Lower leg skin (tissue), 4 donors: ENCODE results near the gene CETN1. TPM values are rescaled to one million over a fixed set of nuclear protein-coding genes. Genes with fewer than 3 reads are reported as not detected.

Source experiments
- DNase-seq, 2 donors: peaks; one replicate each; pipeline ENCODE4 v3.0.0-alpha.2; 2019; ENCODE audit warnings: low spot score in 2 of 2
- H3K4me3 ChIP-seq: fragments of 200-600 bp; sonication (generic); 2 replicates; pipeline ENCODE4 v1.5.1; 2017; ENCODE audit warnings: mild to moderate bottlenecking, low read depth; ENCODE audit not compliant: poor library complexity, severe bottlenecking
- POLR2A ChIP-seq, 2 donors: fragments of 450-650 bp; IDR thresholded peaks; one replicate each; pipeline ENCODE4 v1.6.1; 2016 to 2017; ENCODE audit warnings: antibody characterized with exemption in 2 of 2, mild to moderate bottlenecking in 1 of 2, moderate library complexity in 1 of 2
- WGBS, 2 donors: methylation state at CpG; one replicate each; pipeline ENCODE4 v1.1.5; 2018; 5-methylcytosine and 5-hydroxymethylcytosine counted together
- intact Hi-C: fragments of 100-400 bp; cut with DNase I; formaldehyde crosslinking; loops from one replicate; pipeline ENCODE4 v1.15.0; 2023; ENCODE audit warnings: low total_unique reads
- total RNA-seq, 4 donors: library from RNA; depleted of rRNA; stranded (reverse); fragments of >200 nt; gene quantifications; one replicate each; pipeline ENCODE4 v1.1.0, GENCODE V29; 2016
- TF ChIP-seq, protein P1 (sequence below), 3 donors: fragments of 450-650 bp; IDR thresholded peaks; one replicate each; pipeline ENCODE4 v1.5.1; 2016; ENCODE audit warnings: antibody characterized with exemption in 3 of 3, mild to moderate bottlenecking in 3 of 3, moderate library complexity in 2 of 3

CETN1 gene
- total RNA-seq, 4 donors from 2014 or later: not detected

DNA sequence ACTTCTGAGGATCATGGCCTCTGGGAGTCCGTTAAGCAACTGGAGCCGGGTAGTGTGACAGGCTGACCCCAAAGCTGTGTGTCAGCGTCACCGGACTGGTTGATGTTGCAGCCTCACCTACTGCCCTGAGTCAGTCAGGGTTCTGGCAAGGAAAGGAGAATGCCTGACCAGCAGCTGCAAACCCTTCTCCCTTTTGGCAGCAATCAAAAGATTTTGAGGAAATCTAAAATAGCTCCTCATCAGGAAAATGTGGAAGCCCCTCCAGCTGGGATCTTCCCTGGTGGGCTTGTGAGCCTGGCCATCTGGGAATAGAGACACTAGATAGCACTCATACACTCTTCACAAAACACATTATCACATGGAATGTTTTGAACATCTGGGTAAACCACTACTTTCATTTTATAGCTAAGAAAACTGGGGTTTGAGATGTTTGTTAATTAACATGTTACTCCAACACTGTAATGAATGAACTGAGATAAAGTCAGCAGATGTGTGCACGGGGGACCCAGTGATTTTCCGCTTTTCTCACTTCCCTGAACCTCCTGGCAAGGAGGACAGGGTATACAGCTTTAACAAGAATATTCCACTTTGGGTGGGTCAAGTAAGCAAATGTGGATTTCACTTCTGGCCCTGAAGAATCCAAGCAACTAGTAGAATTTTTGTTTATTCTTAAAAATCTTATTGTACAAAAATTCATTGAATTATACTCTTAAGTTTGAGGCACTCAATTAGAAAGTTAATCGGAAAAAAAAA, 41.3 kb downstream of the CETN1 start:
- H3K4me3 ChIP-seq: no peak overlapping the region
- WGBS, 2 donors: 48 to 65% methylated on average over 7 of the region's 7 CpGs
- intact Hi-C loops: no loop called here
- DNase-seq: no peak
- TF ChIP-seq POLR2A (IDR thresholded peaks at IDR 0.05): no peak
- TF ChIP-seq, protein P1, sequence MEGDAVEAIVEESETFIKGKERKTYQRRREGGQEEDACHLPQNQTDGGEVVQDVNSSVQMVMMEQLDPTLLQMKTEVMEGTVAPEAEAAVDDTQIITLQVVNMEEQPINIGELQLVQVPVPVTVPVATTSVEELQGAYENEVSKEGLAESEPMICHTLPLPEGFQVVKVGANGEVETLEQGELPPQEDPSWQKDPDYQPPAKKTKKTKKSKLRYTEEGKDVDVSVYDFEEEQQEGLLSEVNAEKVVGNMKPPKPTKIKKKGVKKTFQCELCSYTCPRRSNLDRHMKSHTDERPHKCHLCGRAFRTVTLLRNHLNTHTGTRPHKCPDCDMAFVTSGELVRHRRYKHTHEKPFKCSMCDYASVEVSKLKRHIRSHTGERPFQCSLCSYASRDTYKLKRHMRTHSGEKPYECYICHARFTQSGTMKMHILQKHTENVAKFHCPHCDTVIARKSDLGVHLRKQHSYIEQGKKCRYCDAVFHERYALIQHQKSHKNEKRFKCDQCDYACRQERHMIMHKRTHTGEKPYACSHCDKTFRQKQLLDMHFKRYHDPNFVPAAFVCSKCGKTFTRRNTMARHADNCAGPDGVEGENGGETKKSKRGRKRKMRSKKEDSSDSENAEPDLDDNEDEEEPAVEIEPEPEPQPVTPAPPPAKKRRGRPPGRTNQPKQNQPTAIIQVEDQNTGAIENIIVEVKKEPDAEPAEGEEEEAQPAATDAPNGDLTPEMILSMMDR (IDR thresholded peaks at IDR 0.05): no peak

DNA sequence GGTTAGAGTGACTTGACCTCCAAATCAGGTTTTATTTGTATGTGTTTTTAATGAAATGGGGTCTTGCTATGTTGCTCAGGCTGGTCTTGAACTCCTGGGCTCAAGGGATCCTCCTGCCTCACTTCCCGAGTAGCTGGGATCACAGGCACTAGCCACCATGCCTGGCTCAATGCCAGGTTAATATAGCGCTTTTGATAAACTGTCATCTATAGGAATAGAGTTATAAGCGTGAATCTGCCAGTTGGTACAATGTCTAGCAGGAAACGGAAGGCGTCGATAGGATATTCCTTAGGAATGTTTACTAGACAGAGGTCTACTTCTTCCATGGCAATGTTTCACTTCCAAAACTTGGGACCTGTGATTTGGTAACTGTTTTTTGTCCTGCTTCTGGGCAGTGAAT, 42.1 kb downstream of the CETN1 start:
- TF ChIP-seq, protein P1 (IDR thresholded peaks at IDR 0.05): no peak
- TF ChIP-seq POLR2A (IDR thresholded peaks at IDR 0.05): no peak
- 82 to 85% methylated on average over 6 of the region's 6 CpGs for WGBS, 2 donors
- intact Hi-C loops: no loop called here

DNA sequence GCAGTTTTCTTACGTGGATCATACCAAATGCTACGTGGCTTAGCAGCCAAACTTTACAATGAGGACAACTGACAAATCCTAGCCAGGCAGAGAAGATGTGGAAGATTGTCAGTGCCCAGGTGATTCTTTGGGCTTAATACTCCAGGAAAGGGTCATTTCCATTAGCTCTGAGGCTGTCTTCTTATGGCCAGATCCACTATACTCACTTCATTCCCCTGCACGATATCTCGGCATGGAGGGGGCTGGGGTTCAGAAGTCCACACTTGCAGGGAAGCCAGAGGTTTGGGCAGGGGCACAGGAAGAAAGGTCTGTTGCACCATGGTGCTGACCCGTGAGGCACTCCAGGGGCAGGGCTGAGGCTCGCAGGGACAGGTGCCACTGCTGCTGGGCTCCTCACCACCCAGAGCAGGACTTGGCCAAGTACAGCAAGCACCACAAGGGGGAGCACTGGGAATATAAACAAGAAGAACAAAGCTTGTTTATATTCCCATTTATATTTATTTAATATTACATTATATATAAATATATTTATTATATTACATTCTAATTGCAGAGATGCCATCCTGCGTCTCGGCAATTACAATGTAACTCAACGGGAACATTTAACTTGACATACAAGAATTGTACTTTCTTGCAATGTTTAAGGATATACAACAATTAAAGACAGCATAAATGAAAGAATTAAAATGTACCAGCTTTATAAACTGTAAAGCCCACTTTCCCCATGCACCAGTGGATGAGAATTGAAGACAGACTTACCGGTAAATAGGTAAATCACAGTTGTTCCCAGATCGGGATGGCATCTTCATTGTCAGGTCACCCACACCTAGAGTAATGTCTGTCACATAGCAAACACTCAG, 43.8 kb downstream of the CETN1 start:
- no peak for TF ChIP-seq POLR2A (IDR thresholded peaks at IDR 0.05)
- TF ChIP-seq, protein P1 (IDR thresholded peaks at IDR 0.05): no peak
- intact Hi-C loops: no loop called here
- peak; percentile 60 to 89 for DNase-seq
- no peak overlapping the region for H3K4me3 ChIP-seq
- 62 to 65% methylated on average over 11 of the region's 11 CpGs for WGBS, 2 donors

More for the DNA sequence above, 42.1 kb downstream of the CETN1 start:
- no peak for DNase-seq
- H3K4me3 ChIP-seq: no peak overlapping the region

DNA sequence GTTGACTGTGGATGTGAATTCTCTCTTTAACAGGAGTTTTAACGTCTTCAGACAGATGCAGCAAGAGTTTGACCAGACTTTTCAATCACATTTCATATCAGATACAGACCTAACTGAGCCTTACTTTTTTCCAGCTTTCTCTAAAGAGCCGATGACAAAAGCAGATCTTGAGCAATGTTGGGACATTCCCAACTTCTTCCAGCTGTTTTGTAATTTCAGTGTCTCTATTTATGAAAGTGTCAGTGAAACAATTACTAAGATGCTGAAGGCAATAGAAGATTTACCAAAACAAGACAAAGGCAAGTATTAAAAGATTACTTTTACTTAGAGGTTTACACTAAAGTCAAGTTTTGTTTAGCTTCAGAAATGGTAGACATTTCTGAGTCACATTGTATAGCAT, 47.1 kb downstream of the CETN1 start:
- TF ChIP-seq, protein P1 (IDR thresholded peaks at IDR 0.05): no peak
- no peak for TF ChIP-seq POLR2A (IDR thresholded peaks at IDR 0.05)
- intact Hi-C loops: no loop called here
- no peak overlapping the region for H3K4me3 ChIP-seq
- no peak for DNase-seq
- 67 to 69% methylated on average over 2 of the region's 2 CpGs for WGBS, 2 donors

DNA sequence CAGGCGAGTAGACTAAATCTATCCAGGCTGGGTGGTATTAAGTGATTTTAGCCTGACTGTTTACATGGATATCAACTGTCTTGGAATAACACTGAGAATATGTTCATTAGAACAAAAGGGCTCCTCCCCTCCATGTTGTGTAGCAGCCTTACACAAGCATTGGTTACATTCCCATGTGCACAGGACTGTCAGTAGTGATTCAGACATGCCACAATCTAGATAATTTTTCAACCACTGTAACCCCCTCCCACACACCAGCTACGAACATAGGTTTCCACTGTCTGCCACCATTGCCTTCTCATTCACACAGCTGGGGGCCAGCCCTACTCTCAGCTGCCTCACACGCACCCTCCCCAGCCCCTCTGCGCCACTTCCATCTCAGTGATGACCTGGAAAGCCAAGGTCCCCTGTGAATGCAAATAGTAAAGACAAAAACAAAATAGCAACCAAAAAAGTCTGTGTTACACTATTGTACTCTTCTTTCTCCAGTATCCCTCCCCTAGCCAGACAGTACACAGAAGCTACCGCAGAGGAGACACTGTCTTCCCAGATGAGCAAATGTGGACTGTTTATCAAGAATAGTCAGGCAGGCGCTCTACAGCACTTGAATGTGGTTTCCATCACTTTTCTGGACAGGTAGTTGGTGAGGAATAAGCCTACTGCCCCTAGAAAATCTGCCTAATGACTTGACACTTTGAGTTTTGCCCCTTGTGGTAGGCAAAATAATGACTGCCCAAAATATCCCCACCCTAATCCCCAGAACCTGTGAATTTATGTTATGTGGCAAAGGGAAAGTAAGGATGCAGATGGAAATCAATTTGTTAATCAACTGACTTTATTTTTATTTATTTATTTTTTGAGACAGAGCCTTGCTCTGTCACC, 49.3 kb downstream of the CETN1 start:
- intact Hi-C loops: no loop called here
- WGBS, 2 donors: 90 to 93% methylated on average over 6 of the region's 6 CpGs
- H3K4me3 ChIP-seq: no peak overlapping the region
- TF ChIP-seq POLR2A (IDR thresholded peaks at IDR 0.05): no peak
- DNase-seq: no peak
